Measurements from ENCODE around the gene KRT80.

The KRT80 gene

GRCh38 chr12:52188658-52189057 is 3.2 kb downstream of the KRT80 start:
- Histone ChIP-seq H3K79me2 (no peaks in the 10 kb centered on the region), H3K4me1 (peaks cover 21% of the 10 kb centered on the region), H3K9me3 (ENCODE audit: control insufficient read depth, low read length) (no peaks in the 10 kb centered on the region), H3K27me3 (ENCODE audit: control insufficient read depth, insufficient read depth, low read length) (no peaks in the 10 kb centered on the region), H2AFZ (no peak overlapping the region), H3K4me3 (ENCODE audit: low read depth, low read length) (no peak overlapping the region), H3K27ac (no peak overlapping the region), H3K36me3 (ENCODE audit: control insufficient read depth, insufficient read depth, low read length) (no peaks in the 10 kb centered on the region), H3K9ac (no peak overlapping the region), H3K4me2 (ENCODE audit: low read length) (no peak overlapping the region)
- TF ChIP-seq, protein P1, sequence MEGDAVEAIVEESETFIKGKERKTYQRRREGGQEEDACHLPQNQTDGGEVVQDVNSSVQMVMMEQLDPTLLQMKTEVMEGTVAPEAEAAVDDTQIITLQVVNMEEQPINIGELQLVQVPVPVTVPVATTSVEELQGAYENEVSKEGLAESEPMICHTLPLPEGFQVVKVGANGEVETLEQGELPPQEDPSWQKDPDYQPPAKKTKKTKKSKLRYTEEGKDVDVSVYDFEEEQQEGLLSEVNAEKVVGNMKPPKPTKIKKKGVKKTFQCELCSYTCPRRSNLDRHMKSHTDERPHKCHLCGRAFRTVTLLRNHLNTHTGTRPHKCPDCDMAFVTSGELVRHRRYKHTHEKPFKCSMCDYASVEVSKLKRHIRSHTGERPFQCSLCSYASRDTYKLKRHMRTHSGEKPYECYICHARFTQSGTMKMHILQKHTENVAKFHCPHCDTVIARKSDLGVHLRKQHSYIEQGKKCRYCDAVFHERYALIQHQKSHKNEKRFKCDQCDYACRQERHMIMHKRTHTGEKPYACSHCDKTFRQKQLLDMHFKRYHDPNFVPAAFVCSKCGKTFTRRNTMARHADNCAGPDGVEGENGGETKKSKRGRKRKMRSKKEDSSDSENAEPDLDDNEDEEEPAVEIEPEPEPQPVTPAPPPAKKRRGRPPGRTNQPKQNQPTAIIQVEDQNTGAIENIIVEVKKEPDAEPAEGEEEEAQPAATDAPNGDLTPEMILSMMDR (IDR thresholded peaks at IDR 0.05) = no peak

GRCh38 chr12:52187640-52188039 is 4.2 kb downstream of the KRT80 start:
- TF ChIP-seq, protein P1 (IDR thresholded peaks at IDR 0.05) = no peak

DNA sequence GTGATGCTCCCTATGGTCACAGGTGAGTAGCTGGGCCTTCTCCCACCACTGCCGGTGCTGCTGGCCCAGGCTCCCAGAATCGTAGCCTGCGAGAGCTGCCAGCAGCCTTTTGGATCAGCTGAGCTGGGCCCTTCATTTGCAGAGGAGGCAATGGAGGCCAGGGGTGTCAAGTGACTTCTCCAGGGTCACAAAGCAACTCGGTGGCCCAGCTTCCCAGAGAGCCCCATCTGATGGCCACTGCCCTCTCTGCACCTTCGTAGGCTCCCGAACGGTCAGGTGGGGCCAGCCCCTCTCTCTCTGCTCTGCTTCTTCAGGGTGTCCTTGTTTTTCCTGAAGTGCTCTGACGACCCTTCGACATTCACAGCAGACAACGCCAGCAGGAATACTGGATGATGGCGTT is 4.6 kb downstream of the KRT80 start:
- Histone ChIP-seq H3K9me3 (ENCODE audit: control insufficient read depth, low read length) (no peaks in the 10 kb centered on the region), H3K4me3 (ENCODE audit: low read depth, low read length) (no peak overlapping the region), H2AFZ (no peak overlapping the region), H3K36me3 (ENCODE audit: control insufficient read depth, insufficient read depth, low read length) (no peaks in the 10 kb centered on the region), H3K27ac (no peak overlapping the region), H3K9ac (no peak overlapping the region), H3K27me3 (ENCODE audit: control insufficient read depth, insufficient read depth, low read length) (no peaks in the 10 kb centered on the region), H3K4me2 (ENCODE audit: low read length) (no peak overlapping the region), H3K79me2 (no peaks in the 10 kb centered on the region), H3K4me1 (peaks cover 15% of the 10 kb centered on the region)
- TF ChIP-seq, protein P1 (IDR thresholded peaks at IDR 0.05) = no peak

More at GRCh38 chr12:52187640-52188039, 4.2 kb downstream of the KRT80 start:
- Histone ChIP-seq H3K9ac (no peak overlapping the region), H3K27me3 (ENCODE audit: control insufficient read depth, insufficient read depth, low read length) (no peaks in the 10 kb centered on the region), H3K4me2 (ENCODE audit: low read length) (no peak overlapping the region), H3K36me3 (ENCODE audit: control insufficient read depth, insufficient read depth, low read length) (no peaks in the 10 kb centered on the region), H3K9me3 (ENCODE audit: control insufficient read depth, low read length) (no peaks in the 10 kb centered on the region), H3K4me1 (peaks cover 18% of the 10 kb centered on the region), H3K79me2 (no peaks in the 10 kb centered on the region), H3K4me3 (ENCODE audit: low read depth, low read length) (no peak overlapping the region), H3K27ac (no peak overlapping the region), H2AFZ (no peak overlapping the region)

- no peaks in the 10 kb centered on the region for H3K36me3 ChIP-seq (ENCODE audit: control insufficient read depth, insufficient read depth, low read length)
- TF ChIP-seq, protein P1 (IDR thresholded peaks at IDR 0.05) = no peak
- no peak overlapping the region for H3K9ac ChIP-seq
- H3K9me3 ChIP-seq (ENCODE audit: control insufficient read depth, low read length) = no peaks in the 10 kb centered on the region
- no peak overlapping the region for H3K27ac ChIP-seq
- no peaks in the 10 kb centered on the region for H3K79me2 ChIP-seq
- H2AFZ ChIP-seq = no peak overlapping the region
- H3K4me3 ChIP-seq (ENCODE audit: low read depth, low read length) = no peak overlapping the region
- H3K27me3 ChIP-seq (ENCODE audit: control insufficient read depth, insufficient read depth, low read length) = no peaks in the 10 kb centered on the region
- H3K4me2 ChIP-seq (ENCODE audit: low read length) = peak overlapping the region; percentile 33
- H3K4me1 ChIP-seq = peaks cover 8% of the 10 kb centered on the region
Measured at GRCh38 chr12:52186118-52186840, 5.5 kb downstream of the KRT80 start.

Measured in parathyroid adenoma (tissue), 2 donors.